SK-MEL-5 (cell line): ENCODE measurements around the gene ST6GALNAC3. TPM values are rescaled to one million over a fixed set of nuclear protein-coding genes. Genes with fewer than 3 reads are reported as not detected.
"Not testable (repeated sequence)": the region's sequence is repeated elsewhere in the genome, so short reads cannot be mapped to it uniquely, and the experiment has no call there.

ENCODE experiments used
- DNase-seq: peaks from one replicate; pipeline ENCODE4 v3.0.0-alpha.2; 2016; ENCODE audit warnings: low read depth, low spot score
- in situ Hi-C: cut with HindIII; loops from 2 replicates; pipeline ENCODE4 v1.10.0; 2016; ENCODE audit warnings: low sequenced_read_pairs, high pct_unique_total_duplicates, low pct_unique_long_range_greater_than_20kb
- total RNA-seq: library from RNA; depleted of rRNA; stranded (reverse); fragments of >200 nt; shearing (Covaris generic); gene quantifications from 2 replicates; pipeline ENCODE4 v1.2.3, GENCODE V29; 2014

Gene ST6GALNAC3
- total RNA-seq, 1 experiment from 2014 or later: 70.7 TPM

- DNase-seq: no peak
- in situ Hi-C loops: no loop called here
Observed at GRCh38 chr1:76615253-76616035, 540.9 kb downstream of the ST6GALNAC3 start.

- DNase-seq: no peak
- in situ Hi-C loops: no loop called here
Observed at GRCh38 chr1:76620371-76620770, 545.8 kb downstream of the ST6GALNAC3 start.

GRCh38 chr1:76622774-76623528 is 548.4 kb downstream of the ST6GALNAC3 start:
- in situ Hi-C loops: no loop called here
- no peak for DNase-seq

- in situ Hi-C loops: no loop called here
- no peak for DNase-seq
Observed at GRCh38 chr1:76625886-76626678, 551.5 kb downstream of the ST6GALNAC3 start.

- DNase-seq: no peak
- in situ Hi-C loops: no loop called here
Observed at GRCh38 chr1:76627498-76627897, 553.0 kb downstream of the ST6GALNAC3 start.

- no peak for DNase-seq
- in situ Hi-C loops: no loop called here
Observed at GRCh38 chr1:76627901-76628300, 553.4 kb downstream of the ST6GALNAC3 start.

- no peak for DNase-seq
- in situ Hi-C loops: no loop called here
Observed at GRCh38 chr1:76632136-76632535, 557.6 kb downstream of the ST6GALNAC3 start.

GRCh38 chr1:76635784-76636183 is 561.2 kb downstream of the ST6GALNAC3 start:
- no peak for DNase-seq
- in situ Hi-C loops: no loop called here

GRCh38 chr1:76639181-76639580 is 564.6 kb downstream of the ST6GALNAC3 start:
- no peak for DNase-seq
- in situ Hi-C loops: no loop called here

- DNase-seq: no peak
- in situ Hi-C loops: no loop called here
Observed at GRCh38 chr1:76640092-76640491, 565.5 kb downstream of the ST6GALNAC3 start.

- DNase-seq: no peak
- in situ Hi-C loops: no loop called here
Observed at GRCh38 chr1:76640723-76641122, 566.2 kb downstream of the ST6GALNAC3 start.

- in situ Hi-C loops: no loop called here
- DNase-seq: no peak
Observed at GRCh38 chr1:76644139-76644538, 569.6 kb downstream of the ST6GALNAC3 start.

GRCh38 chr1:76652860-76653259 is 578.3 kb downstream of the ST6GALNAC3 start:
- in situ Hi-C loops: not testable (repeated sequence)

GRCh38 chr1:76657623-76658022 is 583.1 kb downstream of the ST6GALNAC3 start:
- no peak for DNase-seq
- in situ Hi-C loops: no loop called here

More at GRCh38 chr1:76652860-76653259, 578.3 kb downstream of the ST6GALNAC3 start:
- not testable (repeated sequence) for DNase-seq

- no peak for DNase-seq
- in situ Hi-C loops: no loop called here
Observed at GRCh38 chr1:76659171-76659940, 584.8 kb downstream of the ST6GALNAC3 start.

- in situ Hi-C loops: no loop called here
Observed at GRCh38 chr1:76661531-76661930, 587.0 kb downstream of the ST6GALNAC3 start.

GRCh38 chr1:76666499-76666898 is 592.0 kb downstream of the ST6GALNAC3 start:
- peak; percentile 45 for DNase-seq
- in situ Hi-C loops: no loop called here

More at GRCh38 chr1:76661531-76661930, 587.0 kb downstream of the ST6GALNAC3 start:
- no peak for DNase-seq
